ENCODE data around the gene ZCCHC7. TPM values are rescaled to one million over a fixed set of nuclear protein-coding genes. Genes with fewer than 3 reads are reported as not detected.
A peak's percentile ranks its signal among the peaks of the same experiment; 100 is the strongest.

The ZCCHC7 gene
- total and polyA plus RNA-seq, 10 of the 15 experiments (the other 5 are each of a cell fraction or from before 2014, with no cell fraction given): 42.9 to 178 (median 53.3) TPM

GRCh38 chr9:37119907-37120842 lies at the start of gene ZCCHC7 (continued):
- peak; percentile 23; the same call in 1 of the 2 replicates for TF ChIP-seq ATF3 (IDR thresholded peaks at IDR 0.05; ENCODE audit: borderline replicate concordance, extremely low read depth, low read depth, low read length)
- TF ChIP-seq KLF5 (IDR thresholded peaks at IDR 0.05; ENCODE audit: partially characterized antibody): peak; percentile 55
- 0 out of 2 replicates have a peak, but pooled peaks have one; percentile 41 for TF ChIP-seq RCOR1 (conservative IDR thresholded peaks at IDR 0.05; ENCODE audit: low read depth, low read length)
- no peak for TF ChIP-seq SMC3 (IDR thresholded peaks at IDR 0.05; ENCODE audit: borderline replicate concordance, low read length)
- TF ChIP-seq TARDBP (IDR thresholded peaks at IDR 0.05; ENCODE audit: borderline replicate concordance): no peak; the same call in 1 of the 2 replicates
- TF ChIP-seq SMAD1 (IDR thresholded peaks at IDR 0.05; ENCODE audit: low read depth, partially characterized antibody): peak; percentile 27
- 0 out of 2 replicates have a peak, but pooled peaks have one; percentile 11 for TF ChIP-seq EED (IDR thresholded peaks at IDR 0.05; ENCODE audit: low read depth)
- TF ChIP-seq ZNF207 (IDR thresholded peaks at IDR 0.05; ENCODE audit: borderline replicate concordance): 0 out of 2 replicates have a peak, but pooled peaks have one; percentile 37
- TF ChIP-seq IKZF2 (IDR thresholded peaks at IDR 0.05): peak in 1 of 2 experiments; percentile 33; a peak in 2 of 4 replicates
- TF ChIP-seq PAX8 (IDR thresholded peaks at IDR 0.05): no peak
- no peak for TF ChIP-seq MEF2A (IDR thresholded peaks at IDR 0.05; ENCODE audit: insufficient read depth, low read depth, low read length)
- peak; percentile 85 for TF ChIP-seq IKZF1 (conservative IDR thresholded peaks at IDR 0.05)
- TF ChIP-seq RELB (IDR thresholded peaks at IDR 0.05; ENCODE audit: low read depth): no peak; the same call in 1 of the 2 replicates
- no peak for TF ChIP-seq WRNIP1 (IDR thresholded peaks at IDR 0.05; ENCODE audit: borderline replicate concordance, low read depth, low read length)
- TF ChIP-seq NBN (IDR thresholded peaks at IDR 0.05): no peak
- no peak for TF ChIP-seq ZNF24 (IDR thresholded peaks at IDR 0.05)
- no peak for TF ChIP-seq BRCA1 (IDR thresholded peaks at IDR 0.05; ENCODE audit: low read depth, low read length)
- TF ChIP-seq NR2F1 (conservative IDR thresholded peaks at IDR 0.05): no peak
- no peak for TF ChIP-seq SMARCA5 (IDR thresholded peaks at IDR 0.05)
- TF ChIP-seq ASH2L (IDR thresholded peaks at IDR 0.05; ENCODE audit: borderline replicate concordance, low read depth): no peak
- TF ChIP-seq CEBPZ (IDR thresholded peaks at IDR 0.05; ENCODE audit: low read depth, low read length): no peak
- peak; percentile 58 for TF ChIP-seq ZBTB11 (CRISPR knock-in tag; IDR thresholded peaks at IDR 0.05)

Data from GM12878 (cell line).